Measurements from ENCODE around the gene MMP2.

MMP2 gene

GRCh38 chr16:55469821-55470532, 9.0 kb upstream of the MMP2 start:
- DNase-seq: no peak

DNA sequence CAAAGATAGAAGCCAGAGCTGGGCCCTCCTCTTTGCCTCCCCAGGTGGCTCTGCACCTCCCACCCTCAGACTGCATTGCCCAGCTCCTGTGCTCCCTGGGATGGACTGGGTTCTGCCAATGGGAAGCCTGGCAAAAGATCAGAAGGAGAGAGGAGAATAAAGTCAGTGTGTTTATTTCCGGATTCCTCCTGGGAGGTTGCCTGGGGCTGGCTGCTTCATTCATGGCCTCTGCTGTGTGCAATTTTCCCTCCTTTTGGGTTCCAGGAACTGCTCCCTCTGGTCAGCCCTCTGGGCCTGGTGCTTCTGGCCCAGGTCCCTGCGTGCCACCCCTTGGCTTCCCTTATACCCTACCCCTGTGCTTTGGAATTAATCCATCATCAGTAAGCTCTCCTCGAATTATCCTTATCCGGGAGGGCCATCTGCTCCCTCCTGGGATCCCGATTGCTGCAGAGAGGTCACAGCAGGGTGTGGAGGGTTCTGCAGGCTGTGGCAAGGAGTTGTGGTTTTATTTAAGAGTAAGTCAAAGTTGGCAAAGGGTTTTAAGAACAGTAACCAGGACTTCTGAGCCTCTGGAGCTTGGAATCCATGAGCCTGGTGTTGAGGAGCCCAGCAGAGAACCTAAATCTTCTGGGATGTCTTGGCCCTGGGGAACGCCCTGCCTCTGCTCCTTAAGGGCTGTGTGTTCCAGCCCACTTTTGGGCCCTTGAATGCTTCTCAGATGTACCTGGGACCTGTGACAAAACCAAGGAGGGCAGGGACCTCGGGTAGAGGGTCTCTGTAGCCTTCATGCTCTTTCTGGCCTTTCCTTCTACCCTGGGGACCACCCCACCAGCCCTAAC, 8.2 kb upstream of the MMP2 start:
- DNase-seq: no peak

DNA sequence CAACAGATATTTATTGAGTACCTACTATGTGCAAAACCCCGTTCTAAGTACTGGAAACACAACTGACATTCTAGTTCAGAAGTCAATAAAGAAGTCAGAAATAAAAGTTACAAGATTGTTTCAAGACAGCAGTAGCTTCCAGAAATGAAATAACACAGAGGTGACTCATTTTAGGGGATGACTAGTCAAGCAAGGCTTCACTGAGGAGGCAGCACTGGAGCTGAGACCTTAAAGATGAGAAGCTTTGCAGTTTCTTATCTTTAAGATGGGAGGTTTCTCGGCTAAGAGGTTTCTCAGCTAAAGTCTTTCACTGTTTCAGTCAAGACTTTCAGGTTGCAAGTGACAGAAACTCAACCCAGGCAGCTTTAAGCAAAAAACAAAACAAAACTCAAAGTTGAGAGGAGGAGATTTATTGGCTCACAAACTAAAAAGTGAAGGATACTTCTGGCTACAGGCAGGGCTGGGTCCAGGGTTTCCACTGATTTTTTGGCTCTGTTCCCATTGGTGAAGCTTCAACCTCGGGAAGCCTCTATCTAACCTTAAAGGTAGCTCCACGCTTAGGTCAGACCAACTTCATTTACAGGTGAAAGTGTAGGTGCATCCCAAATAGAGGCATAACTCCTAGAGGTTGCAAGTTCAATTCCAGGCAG, 7.4 kb upstream of the MMP2 start:
- DNase-seq: no peak

DNA sequence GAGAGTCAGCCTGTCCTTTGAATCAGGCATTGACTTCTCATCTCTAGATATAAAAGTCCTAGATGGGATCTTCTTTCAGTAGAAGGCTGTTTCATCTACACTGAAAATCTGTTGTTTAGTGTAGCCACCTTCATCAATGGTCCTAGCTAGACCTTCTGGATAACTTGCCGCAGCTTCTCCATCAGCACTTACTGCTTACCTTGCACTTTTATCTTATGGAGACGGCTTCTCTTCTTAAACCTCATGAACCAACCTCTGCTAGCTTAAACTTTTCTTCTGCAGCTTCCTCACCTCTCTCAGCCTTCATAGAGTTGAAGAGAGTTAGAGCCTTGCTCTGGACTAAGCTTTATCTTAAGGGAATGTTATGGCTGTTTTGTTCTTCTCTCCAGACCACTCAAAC, 5.4 kb upstream of the MMP2 start:
- DNase-seq: no peak

DNA sequence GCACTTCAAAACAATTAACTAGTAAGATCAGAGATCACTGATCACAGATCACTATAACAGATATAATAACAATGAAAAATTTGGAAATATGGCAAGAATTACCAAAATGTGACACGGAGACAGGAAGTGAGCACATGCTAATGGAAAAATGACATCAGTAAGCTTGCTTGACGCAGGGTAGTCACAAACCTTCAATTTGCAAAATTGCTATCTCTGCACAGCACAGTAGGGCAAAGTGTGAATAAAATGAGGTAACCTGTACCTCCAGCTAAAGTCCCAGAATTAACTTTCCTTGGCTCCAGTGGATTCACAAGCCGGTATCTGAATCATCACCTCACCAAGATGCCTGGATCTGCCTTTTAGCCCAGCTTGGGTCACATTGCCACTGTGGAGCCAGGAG, 4.2 kb upstream of the MMP2 start:
- no peak for DNase-seq

- no peak for DNase-seq
Observed at GRCh38 chr16:55475919-55476318, 3.1 kb upstream of the MMP2 start.

DNA sequence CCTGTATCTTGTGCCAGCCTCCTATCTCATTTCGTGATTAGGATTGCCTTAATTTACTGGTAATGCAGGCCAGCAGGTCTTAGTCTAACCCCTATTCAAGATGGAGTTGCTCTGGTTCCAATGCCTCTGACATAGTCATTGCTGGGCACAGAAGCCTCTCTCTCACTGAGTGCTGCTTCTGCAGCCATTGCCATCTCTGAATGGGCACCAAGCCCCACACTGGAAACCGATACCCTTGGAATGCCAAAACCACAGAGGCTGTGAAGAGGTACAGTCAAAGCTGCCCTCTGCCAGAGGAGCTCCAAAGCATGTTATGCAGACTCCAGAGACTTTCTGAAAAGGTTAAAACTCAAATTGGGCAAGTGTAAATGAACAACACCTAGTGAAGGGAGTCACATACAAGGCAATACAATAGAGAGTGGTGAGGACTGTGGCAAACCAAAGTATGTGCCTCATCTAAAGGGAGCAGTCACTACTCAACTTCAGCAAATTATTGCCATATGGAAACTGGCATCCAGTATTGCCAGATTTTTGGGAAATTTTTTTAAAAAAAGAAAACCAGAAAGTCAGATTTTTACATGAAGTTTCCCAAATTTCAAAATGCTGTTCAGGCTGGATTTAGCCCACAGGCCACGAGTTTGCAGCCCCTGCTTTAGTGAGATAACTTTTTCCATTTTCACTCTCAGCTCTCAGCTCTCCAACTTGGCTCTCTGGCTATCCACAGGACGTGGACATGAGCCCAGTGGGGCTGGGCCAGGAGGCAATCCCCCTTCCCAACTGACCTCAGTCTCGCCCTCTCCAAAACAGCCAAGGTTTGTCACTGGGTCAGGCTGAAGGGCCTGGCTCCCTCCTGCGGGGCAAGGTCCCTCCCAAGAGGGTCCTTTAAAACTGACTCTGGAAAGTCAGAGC, 2.1 kb upstream of the MMP2 start:
- no peak for DNase-seq

GRCh38 chr16:55477736-55478135, 1.3 kb upstream of the MMP2 start:
- no peak for DNase-seq

DNA sequence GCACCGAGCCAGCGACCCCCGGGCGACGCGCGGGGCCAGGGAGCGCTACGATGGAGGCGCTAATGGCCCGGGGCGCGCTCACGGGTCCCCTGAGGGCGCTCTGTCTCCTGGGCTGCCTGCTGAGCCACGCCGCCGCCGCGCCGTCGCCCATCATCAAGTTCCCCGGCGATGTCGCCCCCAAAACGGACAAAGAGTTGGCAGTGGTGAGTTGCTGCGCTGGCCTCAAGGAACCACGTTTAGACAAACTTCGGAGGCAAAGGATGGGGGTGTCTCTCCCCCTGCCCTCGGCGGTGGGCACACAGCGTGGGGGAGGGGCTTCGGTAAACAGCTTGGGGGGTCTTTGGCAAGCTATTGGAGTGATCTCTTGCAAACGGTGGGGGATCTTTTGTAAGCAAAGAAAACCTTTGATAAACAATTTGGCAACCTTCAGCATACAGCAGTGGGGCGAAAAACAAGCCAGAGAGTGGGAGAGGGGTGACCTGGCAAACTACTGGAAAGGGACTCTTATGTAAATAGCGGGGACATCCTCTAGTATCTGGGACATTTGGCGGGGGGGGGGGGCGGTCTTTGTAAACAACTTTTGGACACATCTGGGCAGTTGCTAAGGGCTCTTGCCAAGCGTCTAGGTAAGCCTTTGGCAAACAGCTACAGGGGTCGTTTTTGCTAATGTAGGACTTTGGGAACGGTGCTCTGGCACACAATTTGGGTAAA, 587 bp downstream of the MMP2 start:
- DNase-seq: no peak

GRCh38 chr16:55480228-55480655, 1.2 kb downstream of the MMP2 start:
- DNase-seq: no peak

GRCh38 chr16:55481023-55481422, 2.0 kb downstream of the MMP2 start:
- DNase-seq: no peak

- DNase-seq: no peak
Observed at GRCh38 chr16:55482056-55482455, 3.1 kb downstream of the MMP2 start.

DNA sequence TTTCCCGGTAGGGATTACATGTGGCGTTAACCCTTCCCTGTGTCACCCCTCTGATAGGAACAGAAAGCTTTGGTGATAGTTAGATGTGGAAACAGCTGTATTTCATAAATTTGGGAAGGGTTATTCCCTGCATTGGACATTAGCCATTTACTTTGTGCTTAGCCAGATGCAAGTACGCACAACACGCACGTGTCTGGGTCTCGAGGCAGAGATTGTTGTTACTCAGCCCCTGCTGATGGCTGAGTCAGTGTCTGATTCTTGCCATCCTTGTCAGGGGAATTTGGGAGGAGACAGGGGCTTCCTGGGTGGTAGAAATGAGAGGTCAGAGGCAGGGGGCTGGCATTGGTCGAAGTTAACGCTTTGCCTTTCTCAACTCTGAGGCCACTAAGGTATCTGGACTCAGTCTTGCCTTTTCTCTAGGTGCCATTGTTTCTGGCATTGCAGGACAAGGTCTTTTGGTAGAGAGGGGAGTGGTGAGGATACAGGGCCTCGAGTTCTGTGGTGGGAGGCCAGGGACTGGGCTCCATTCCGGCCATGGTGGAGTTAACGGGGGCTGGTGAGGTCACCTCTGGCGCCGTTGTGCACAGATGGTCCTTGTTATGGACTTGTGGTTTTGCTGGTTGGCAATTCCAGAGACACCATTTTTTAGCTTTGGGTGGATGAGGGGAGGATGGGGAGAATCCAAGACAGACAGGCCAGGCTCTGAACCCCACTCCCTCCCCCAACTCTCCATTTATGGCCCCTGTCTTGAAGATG, 8.2 kb downstream of the MMP2 start:
- DNase-seq: no peak

- DNase-seq: no peak
Observed at GRCh38 chr16:55488306-55488705, 9.3 kb downstream of the MMP2 start.

DNA sequence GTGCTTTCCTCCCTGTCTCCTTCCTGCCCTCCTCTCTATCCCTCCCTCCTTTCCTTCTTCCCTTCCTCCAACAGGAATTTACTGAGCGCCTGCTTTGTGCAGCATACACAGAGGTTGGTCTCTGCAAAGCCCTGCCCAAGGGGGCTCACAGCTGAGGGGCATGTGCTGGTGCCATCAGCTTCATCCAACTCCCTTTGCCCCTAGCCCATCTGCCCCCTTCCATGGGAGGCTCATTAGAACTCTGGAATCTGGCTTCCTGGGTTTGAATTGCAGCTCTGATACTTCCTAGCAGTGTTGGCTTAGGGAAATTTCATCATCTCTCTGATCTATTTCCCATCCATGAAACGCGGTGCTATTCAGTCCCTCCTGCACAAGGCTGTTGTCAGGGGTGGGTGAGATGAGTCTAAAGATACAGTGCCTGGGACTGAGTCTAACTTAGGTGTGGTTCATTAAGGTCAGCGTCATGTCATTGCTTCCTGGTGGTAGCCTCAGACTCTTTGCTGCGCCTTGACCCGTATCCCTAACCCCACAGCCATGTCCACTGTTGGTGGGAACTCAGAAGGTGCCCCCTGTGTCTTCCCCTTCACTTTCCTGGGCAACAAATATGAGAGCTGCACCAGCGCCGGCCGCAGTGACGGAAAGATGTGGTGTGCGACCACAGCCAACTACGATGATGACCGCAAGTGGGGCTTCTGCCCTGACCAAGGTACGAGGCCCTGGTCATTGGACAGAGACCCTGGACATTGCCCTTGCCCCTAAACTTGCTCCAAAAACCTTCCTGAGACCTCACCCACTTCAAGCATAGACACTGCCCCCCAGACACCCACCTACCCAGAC, 10.3 kb downstream of the MMP2 start:
- no peak for DNase-seq

DNA sequence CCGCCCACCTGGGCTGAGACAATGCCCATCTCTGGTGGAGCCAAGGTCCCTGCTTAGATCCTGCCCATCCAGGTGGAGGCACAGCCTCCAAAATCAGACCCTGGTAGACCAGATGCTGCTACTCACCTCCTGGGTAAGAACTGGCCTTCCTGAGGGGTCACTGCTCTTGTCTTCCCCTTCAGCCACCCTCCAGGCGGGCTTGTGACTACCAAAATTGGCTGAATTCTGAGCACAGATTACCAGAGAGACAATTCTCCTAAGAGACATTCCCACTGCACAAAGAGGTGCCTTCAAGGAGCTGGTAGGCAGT, 10.9 kb downstream of the MMP2 start:
- no peak for DNase-seq

DNA sequence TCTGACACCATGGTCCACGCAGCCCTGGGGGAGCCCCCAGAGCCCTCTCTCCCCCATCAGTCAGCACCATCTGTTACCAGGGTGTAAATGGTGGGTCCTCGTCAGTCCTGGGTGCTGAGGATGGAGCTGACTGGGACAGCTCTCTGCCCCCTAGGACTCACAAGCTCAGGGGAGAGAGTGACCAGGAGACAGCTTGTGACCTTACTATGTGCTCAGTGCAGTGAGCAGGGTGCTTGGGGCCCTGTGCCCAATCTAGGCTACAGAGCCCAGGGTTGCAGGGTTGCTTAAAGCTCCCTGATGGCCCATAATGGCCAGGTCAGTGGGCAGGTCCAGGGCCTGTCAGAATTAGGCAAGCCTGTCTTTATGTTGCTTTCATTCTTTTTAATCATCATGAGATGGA, 11.3 kb downstream of the MMP2 start:
- DNase-seq: no peak

DNA sequence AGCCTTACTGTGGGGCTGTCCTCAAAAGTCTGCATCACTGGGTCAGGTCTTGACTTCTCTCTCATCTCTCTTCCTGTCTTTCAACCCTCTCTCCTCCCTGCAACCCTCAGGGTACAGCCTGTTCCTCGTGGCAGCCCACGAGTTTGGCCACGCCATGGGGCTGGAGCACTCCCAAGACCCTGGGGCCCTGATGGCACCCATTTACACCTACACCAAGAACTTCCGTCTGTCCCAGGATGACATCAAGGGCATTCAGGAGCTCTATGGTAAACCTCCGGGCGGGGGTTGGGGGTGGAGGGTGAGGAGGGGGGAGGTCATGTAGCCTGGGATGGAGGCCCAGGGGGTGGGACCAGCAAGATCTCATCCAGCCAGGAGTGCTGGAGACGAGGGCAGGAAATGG, 12.7 kb downstream of the MMP2 start:
- DNase-seq: no peak

DNA sequence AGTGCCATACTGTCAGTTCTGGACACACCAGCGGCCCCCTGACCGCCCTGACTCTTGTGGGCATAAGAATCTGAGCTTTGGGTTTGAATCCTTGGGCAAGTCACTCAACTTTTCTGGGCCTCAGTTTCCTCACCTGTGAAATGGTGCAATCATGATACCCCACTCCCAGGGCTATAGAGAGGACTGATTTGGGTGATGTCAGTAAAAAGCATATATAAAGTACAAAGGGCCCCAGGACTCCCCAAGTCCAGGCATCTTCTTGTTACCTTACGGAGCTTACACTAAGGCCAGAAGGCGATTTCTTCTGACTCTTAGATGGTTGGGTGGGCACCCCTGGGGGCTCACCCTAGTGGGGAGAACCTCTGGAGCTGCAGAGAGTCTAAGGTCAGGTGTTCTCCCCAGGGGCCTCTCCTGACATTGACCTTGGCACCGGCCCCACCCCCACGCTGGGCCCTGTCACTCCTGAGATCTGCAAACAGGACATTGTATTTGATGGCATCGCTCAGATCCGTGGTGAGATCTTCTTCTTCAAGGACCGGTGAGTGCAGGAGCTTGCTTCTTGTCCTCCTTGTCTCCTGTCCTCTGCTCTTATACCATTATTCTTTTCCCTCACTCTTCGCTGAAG, 13.9 kb downstream of the MMP2 start:
- DNase-seq: no peak

GRCh38 chr16:55494994-55495421, 16.0 kb downstream of the MMP2 start:
- DNase-seq: no peak
